ENCODE results near the gene DYNC2H1.

The DYNC2H1 gene, protein sequence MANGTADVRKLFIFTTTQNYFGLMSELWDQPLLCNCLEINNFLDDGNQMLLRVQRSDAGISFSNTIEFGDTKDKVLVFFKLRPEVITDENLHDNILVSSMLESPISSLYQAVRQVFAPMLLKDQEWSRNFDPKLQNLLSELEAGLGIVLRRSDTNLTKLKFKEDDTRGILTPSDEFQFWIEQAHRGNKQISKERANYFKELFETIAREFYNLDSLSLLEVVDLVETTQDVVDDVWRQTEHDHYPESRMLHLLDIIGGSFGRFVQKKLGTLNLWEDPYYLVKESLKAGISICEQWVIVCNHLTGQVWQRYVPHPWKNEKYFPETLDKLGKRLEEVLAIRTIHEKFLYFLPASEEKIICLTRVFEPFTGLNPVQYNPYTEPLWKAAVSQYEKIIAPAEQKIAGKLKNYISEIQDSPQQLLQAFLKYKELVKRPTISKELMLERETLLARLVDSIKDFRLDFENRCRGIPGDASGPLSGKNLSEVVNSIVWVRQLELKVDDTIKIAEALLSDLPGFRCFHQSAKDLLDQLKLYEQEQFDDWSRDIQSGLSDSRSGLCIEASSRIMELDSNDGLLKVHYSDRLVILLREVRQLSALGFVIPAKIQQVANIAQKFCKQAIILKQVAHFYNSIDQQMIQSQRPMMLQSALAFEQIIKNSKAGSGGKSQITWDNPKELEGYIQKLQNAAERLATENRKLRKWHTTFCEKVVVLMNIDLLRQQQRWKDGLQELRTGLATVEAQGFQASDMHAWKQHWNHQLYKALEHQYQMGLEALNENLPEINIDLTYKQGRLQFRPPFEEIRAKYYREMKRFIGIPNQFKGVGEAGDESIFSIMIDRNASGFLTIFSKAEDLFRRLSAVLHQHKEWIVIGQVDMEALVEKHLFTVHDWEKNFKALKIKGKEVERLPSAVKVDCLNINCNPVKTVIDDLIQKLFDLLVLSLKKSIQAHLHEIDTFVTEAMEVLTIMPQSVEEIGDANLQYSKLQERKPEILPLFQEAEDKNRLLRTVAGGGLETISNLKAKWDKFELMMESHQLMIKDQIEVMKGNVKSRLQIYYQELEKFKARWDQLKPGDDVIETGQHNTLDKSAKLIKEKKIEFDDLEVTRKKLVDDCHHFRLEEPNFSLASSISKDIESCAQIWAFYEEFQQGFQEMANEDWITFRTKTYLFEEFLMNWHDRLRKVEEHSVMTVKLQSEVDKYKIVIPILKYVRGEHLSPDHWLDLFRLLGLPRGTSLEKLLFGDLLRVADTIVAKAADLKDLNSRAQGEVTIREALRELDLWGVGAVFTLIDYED (N-terminal part only)

DNA sequence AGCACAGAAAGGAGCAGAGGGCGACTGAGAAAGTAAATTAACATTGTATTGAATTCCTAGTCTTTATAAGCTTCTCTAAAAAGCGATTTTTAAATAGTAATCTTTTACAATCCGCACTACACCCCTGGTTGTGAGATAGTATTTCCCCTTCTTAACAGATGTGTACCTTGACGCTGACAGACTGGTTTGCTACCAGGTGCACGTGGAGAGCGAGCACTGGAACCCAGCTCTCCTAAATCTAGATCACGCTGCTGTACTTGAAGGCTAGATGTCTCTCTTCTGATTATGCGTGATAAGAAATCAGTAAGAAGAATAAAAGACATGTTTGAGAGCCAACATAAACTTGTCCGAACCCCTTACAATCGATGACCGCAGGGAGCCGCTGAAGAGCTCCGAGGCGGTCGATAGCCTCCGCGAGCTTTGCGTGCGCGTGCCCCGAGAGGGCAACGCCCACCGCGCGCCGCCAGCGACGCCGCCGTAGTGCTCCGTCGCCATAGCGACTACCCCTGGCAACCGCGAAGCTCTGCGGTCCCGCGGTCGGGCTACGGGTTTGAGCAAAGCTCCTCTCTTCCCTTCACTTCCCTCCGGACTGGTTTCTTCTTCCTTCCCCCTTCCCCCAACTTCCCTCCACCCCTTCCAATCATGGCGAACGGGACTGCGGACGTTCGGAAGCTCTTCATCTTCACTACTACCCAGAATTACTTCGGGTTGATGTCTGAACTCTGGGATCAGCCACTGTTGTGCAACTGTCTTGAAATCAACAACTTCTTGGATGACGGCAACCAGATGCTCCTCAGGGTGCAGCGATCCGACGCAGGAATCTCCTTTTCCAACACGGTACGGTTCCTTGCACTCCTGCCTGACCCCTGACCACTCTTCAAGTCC, at the start of gene DYNC2H1:
DYNC2H1 (plus strand) TSS at position 494 of the 885 bp plus-strand sequence; CDS start at position 643, 149 bp downstream.
- peak; percentile 62 for DNase-seq (ENCODE audit: low read depth)

DNA sequence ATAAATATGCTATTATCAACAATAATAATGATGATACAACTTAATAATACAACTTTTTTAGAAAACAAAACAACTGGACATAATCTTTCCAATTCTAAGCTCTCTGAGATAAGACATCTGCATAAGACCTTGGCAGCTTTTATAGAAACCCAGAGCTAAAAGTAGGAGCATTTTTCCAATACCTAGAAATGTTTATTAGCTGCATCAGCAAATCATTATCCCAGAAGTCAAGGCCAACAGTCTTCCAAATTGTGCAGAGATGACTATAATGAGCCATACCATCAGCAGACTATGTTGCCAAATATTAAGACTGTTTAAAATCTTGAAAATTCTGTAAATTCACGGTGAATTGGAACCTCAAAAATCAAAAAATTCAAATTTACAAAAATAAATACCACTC, 47.6 kb upstream of the DYNC2H1 start:
- no peak for DNase-seq (ENCODE audit: low read depth)

DNA sequence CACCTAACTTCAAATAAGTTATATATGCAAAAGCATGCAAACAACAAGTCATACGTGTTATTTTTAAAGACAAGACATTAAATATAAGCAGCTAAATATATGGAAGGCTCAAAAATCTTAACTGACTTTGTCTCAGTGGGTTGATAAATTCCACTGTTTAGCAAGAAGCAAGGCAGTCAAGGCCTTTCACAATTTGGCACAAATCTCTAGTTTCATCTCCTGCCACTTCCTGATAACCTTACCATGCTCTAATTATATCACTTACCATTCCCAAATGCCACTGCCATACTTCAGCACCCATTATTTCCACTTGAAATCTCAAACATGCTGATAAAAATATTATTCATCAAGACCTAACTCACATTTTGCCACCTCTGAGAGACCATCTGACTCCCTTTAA, 42.1 kb upstream of the DYNC2H1 start:
- DNase-seq (ENCODE audit: low read depth): no peak

DNA sequence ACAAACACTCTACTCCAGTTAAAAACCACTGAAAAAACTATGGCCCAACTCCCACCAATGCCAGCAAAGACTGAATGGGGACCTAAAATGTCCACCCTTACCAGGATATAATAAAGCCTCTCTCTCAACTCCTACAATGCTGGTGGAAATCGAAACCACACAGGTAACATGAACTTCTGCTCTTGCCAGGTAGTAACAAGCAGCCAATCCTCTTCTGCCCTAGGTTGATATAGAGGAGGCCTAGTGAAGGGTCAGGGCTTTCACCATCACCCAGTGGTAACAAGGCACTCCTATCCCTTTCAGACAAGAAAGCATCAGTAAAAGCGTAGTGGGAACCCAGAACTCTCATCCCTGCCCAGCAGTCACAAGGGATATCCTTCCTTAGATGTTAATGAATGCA, 39.9 kb upstream of the DYNC2H1 start:
- no peak for DNase-seq (ENCODE audit: low read depth)

DNA sequence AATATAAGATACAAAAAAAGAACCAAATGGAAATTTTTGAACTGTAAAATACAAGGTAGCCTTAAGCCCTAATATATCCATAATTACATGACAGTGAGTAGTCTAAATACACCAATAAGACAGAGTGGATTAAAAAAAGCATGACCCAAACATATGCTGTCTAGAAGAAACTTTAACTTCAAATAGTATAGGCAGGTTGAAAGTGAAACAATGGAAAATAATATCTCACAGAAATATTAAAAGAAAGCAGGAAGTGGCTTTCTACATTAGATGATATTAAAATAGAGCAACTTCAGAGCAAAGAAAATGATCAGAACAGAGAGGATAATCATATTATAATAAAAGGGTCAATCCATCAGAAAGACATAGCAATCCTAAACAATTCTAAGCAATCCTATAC, 39.1 kb upstream of the DYNC2H1 start:
- no peak for DNase-seq (ENCODE audit: low read depth)

DNA sequence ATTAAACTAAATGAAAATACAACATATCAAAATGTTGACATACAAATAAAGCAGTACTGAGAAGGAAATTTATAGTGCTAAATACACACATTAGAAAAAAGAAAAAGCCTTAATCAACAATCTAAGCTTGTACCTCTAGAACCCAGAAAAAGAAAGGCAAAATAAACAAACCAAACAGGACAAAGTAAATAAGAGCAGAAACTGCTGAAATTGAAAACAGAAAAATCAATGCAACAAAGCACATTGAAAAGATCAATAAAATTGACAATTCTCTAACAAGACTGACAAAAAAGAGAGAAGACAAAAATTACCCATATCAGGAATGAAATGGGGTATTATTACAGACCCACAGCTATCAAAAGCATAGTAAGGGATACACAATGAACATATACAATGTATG, 38.2 kb upstream of the DYNC2H1 start:
- DNase-seq (ENCODE audit: low read depth): no peak

DNA sequence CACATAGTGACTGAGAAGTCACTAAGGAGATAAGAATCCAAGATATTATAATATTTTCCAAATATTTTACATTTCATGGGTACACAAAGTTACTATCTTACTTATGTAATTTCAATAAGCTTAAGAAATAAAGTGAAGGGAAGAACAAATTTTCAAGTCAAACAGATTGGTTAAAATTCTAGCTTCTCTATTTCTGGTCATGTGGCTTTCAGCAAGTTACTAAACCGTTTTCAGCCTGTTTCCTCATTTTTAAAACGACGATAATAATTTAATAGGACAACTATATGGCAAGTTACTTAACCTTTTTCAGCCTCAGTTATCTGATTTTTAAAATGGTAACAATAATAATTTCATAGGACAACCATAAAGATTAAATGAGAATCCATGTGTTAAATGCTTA, 32.9 kb upstream of the DYNC2H1 start:
- DNase-seq (ENCODE audit: low read depth): no peak

DNA sequence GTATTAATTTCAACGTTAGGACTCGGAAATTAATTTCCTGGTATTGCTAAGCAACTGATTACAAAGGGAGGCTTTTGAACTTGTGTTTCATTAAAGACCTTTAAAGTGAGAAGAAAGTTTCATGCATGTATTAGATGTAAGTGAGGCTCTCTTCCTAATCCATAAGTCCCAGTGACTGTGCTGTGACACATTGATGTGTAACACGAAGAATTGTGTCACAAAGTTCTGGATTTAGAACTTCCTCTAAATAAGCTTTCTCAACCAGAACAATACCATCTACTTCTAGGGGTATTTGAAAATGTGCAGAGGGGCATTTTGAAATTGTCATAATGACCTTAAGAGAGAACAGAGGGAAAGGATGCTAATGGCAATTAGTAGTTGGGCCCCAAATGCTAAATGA, 31.7 kb upstream of the DYNC2H1 start:
- no peak for DNase-seq (ENCODE audit: low read depth)

DNA sequence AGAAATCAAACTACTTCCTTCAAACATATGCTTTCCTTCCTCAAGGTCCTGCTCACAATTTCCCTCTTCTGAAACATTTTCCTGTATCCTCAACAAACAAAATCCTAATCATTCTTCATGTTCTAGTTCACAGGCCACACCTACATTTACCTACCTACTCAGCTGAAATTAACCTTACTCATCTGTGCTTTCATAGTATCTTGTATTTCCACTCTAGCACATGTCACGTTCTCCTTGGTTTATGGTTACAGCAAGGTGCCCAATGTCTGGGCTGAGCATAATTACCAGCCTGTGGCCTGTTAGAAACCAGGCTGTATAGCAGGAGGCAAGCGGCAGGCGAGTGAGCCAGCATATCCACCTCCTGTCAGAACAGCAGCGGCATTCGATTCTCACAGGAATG, 30.5 kb upstream of the DYNC2H1 start:
- no peak for DNase-seq (ENCODE audit: low read depth)

DNA sequence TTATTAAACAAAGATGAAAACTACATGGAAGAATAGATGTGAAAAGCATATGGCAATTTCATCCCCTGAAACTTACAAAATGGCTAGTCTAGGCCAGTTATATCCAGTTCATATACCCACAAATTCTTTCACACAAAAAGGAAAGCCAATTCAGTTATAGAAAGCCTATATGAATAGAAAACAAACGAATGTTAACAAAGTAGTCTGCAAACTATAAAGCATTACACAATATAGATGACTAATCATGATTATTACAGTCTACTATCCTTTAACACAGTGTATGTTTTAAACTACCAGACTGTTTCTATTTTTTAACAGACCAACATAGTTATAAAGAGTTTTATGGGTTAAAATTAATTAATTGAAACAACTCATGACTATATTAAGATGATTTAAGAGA, 29.4 kb upstream of the DYNC2H1 start:
- DNase-seq (ENCODE audit: low read depth): no peak

DNA sequence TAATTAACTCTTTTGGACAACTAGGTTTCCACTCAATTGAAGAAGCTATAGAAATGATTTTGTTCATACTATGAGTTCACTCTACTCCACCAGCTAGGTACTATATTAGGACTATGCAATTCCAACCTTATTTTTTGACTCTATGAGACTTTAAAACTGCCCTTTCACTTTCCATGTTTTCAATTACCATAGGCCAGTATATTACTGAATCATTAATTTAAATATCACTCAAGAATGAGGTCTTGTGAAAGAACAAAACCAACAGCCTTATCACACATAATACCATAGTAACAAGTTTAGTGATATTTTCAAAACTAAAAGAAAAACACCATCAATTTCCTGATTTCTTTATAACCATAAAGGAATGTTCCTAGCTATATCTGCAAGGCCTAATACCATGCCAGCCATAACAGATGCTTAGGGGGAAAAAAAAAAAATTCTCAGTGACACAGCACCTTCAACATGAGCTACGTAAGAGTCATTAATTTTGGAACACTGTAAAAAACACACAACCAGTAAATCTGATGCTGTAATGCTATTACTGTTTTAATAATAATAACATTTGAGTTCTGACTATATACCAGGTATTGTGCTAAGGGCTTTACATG, 23.4 kb upstream of the DYNC2H1 start:
- no peak for DNase-seq (ENCODE audit: low read depth)

DNA sequence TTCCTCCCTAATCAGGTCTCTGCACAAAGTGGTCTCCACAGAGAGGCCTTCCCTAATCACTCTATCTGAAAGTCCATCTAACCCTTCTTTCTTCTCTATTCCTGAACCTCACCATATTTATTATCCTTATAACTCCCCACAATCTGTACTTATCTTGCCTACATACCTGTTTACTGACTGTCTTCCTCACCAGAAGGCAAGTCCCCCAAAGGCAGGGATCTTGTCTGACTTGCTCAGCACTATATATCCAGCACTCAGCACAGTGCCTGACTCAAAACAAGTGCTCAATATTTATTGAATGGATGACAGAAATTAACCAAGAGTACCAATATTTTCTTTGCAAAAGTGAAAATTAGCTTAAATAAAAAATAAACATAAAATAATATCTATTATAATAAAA, 22.8 kb upstream of the DYNC2H1 start:
- DNase-seq (ENCODE audit: low read depth): no peak

DNA sequence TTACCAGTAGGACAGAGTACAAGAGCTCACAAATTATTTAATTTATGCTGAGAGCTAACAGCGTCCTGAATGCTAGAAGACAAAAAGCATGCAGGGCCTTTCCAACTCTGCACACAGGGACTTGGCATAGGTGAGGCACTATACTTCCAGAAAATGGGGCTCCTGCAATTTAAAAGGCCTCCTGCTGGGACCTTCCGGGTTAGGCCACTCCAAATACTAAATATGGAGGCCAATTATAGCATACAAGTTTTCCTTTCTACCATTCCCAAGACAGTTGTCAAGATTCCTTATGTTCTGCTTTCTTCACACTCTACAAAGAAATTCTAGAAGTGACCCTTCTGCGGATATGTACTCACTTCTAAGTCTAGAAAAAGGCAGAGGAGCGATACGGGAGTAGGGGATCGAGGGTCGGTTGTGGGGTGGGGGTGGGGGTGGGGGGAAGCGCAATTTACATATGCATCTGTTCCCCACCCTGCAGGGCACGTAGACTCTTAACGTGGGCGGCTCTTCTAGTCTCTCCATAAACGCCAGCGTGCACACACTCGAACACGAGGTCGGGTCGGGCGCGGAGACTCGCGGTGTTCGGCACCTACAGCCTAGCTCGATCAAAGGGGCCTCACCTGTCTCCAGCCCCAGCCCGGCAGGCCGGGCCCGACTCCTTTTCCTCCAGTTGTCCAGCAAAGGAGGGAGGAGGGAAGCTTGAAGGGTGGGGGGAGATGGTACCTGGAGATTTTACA, 18.0 kb upstream of the DYNC2H1 start:
- DNase-seq (ENCODE audit: low read depth): no peak

DNA sequence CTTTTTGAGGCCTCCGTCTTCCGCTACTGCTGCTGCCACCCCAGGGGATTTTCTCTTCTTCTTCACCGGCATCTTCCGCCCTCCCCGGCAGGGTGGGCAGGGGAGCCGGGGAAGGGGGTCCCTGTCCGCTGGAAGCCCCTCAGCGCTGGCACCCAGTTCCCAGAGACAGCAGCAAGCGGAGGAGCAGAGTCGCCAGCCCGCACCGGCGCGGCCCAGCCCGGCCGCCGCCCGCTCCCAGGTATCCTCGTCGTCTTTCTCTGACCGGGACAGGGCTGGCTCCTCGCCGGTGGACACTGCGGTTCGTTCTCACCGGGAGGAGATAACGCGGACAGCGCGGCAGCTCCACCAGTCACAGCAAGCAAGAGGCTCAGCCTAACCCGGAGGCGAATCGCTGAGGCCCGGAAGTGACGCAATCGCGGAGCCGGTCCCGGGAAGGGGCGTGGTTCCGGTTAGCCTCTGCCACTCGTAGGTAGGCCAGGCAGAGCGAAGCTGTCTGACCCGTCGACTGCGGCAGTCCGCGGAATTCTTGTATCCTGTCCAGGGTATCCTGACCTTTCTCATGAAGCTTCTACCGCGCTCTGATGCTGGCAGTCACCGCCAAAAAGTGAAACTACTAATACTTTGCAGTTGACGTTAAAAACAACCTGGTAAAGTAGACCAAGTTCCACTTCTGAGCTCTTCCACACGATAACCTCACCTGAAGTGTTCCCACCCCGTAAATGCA, 17.3 kb upstream of the DYNC2H1 start, which contains the start of gene DCUN1D5:
DCUN1D5 (minus strand) TSS at position 360 of the 724 bp plus-strand sequence; CDS start at position 72, 288 bp downstream.
- DNase-seq (ENCODE audit: low read depth): peak; percentile 80

DNA sequence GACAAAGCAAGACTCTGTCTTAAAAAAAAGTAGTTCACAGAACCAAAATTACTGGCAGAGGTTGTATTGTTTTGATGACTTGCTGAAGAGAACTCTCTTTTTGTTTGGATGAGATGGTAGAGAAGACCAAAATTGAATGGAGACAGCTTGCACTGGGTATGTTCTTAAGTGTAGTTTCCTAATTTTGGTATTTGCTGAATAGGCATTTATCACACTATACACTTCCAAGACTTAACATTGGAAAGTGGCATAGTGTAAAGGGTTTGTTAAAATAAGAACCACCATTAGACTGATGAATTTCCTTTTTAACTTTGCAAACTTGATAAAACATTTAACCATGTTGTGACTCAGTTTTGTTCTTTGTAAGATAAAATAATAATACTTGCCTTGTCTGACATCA, 11.9 kb upstream of the DYNC2H1 start:
- no peak for DNase-seq (ENCODE audit: low read depth)

DNA sequence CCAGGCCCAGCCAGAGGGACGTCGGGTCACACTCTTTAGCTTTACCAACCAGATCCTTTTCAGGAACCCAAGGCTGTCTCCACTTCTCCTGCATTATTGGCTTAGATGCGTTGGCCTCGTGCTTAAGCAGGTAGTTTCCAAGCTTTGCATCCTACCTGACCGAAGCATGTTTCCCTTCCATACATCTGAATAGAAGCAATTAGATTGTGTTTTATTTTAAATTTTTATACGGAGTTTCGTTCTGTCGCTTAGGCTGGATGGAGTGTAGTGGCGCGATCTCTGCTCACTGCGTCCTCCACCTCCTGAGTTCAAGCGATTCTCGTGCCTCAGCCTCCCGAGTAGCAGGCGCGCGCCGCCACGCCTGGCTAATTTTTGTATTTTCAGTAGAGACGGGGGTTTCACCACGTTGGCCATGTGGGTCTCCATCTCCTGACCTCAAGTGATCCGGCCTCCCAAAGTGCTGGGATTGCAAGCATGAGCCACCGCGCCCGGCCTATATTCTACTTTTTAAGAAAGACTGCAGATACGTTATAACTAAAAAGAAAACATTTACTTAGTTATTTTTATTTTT, 677 bp downstream of the DYNC2H1 start:
- no peak for DNase-seq (ENCODE audit: low read depth)

DNA sequence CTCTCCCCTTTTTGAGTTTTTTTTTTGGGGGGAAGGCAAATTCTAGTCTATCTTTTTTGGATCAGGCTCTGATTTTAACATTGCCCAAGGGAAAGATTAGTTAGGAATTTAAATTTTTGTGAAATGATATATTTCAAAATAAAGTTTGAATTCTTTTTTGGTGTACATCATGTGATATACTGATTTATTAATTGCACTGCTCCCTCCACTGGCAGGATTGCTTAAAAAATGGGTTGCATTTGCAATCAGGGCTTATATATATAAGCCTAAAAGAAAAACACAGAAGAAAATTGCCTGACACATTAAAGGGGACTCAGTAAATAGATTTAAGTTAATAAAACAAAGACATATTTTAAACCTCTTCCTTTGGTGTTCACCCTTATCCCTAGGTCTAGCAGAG, 1.2 kb downstream of the DYNC2H1 start:
- DNase-seq (ENCODE audit: low read depth): no peak

DNA sequence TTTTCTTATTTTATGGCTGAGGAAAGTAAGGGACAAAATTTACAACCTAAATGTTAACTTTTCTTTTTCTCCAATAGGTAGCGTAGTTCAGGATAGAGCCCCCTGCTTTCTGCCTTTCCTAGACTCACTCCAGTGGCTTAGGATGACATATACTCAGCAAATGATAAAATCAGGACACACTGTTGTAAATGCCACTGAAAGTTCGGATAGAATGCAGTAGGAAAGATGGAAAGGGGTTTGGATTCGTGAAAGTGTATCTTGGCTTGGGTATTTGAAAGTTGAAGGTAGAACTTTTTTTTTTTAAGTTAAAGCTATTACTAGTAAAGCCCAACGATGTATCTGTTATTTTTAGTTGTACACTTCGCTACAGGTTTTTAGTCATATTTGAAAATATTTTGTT, 2.2 kb downstream of the DYNC2H1 start:
- no peak for DNase-seq (ENCODE audit: low read depth)

DNA sequence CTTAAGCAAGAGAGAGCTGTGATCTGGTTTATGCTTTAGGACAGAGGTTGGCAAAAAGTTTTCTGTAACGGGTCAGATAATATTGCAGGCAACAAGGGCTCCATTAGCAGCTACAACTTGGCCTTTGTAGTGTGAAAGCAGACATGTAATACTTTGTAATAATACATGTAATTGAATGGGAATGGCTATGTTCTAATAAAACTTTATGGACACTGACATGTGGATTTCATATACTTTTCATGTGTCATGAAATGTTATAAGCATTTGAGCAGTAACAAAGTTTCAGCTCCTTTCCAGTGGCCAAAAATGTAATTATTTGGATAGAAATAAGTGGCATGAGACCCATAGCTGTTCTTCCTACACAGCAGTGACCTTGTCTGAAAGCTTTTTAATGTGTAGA, 3.1 kb downstream of the DYNC2H1 start:
- DNase-seq (ENCODE audit: low read depth): no peak
